ENCODE data around the gene NSMCE4A. TPM values are rescaled to one million over a fixed set of nuclear protein-coding genes. Genes with fewer than 3 reads are reported as not detected.
A peak's percentile ranks its signal among the peaks of the same experiment; 100 is the strongest.
"Not testable (repeated sequence)": the region's sequence is repeated elsewhere in the genome, so short reads cannot be mapped to it uniquely, and the experiment has no call there.

The NSMCE4A gene
- total and polyA plus RNA-seq, 2 experiments from 2014 or later: 25.6 to 29.2 TPM

DNA sequence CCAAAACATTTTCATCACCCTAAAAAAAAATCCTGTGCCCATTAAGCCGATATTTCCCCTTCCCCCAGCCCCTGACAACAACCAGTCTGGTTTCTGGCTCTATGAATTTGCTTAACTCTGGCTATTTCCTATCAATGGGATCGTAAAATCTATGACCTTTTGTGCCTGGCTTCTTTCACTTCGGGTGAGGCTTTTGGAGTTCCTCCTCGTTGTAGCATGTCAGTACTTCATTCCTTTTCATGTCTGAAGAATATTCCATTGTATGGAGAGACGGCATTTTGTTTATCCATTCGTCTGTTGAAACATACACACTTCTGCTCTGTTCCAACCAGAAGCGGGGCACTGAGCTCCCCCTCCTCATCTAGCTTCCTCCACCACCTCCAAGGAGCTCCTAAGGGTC, 43.5 kb upstream of the NSMCE4A start:
- no peaks in the 10 kb centered on the region for H3K79me2 ChIP-seq (ENCODE audit: insufficient read depth)
- whole genome bisulfite sequencing, 2 experiments (ENCODE audit: low coverage in 1 of 2, low lambda C conversion rate in 2 of 2, missing lambda C conversion rate in 2 of 2): 14 to 17% methylated on average over 7 of the region's 7 CpGs
- no peaks in the 10 kb centered on the region for H4K20me1 ChIP-seq (ENCODE audit: insufficient read depth)
- H3K36me3 ChIP-seq (ENCODE audit: low read depth): no peaks in the 10 kb centered on the region
- H3K4me3 ChIP-seq: no peak overlapping the region
- H2AFZ ChIP-seq: peak overlapping the region; percentile 8; the same call in 1 of the 2 replicates
- peaks cover 10% of the 10 kb centered on the region for H3K27me3 ChIP-seq (replicated peaks; ENCODE audit: insufficient read depth)
- H3K4me1 ChIP-seq (ENCODE audit: insufficient read depth): no peaks in the 10 kb centered on the region
- no peaks in the 10 kb centered on the region for H3F3A ChIP-seq (ENCODE audit: insufficient read depth)
- no peaks in the 10 kb centered on the region for H3K9me3 ChIP-seq (ENCODE audit: low read depth)
- no peak for DNase-seq
- no peaks in the 10 kb centered on the region for H3K9me2 ChIP-seq (ENCODE audit: insufficient read depth)
- H3K4me2 ChIP-seq (ENCODE audit: unreplicated experiment): no peak overlapping the region
- TF ChIP-seq EZH2 (IDR thresholded peaks at IDR 0.05; ENCODE audit: insufficient read depth, poor library complexity, severe bottlenecking): no peak
- no peak for TF ChIP-seq EZH2phosphoT487 (IDR thresholded peaks at IDR 0.05; ENCODE audit: insufficient read depth, low read depth)
- in situ Hi-C loops (cut with MboI): no loop called here
- no peak overlapping the region for H3K27ac ChIP-seq
- H3K9ac ChIP-seq: no peak overlapping the region

- H2AFZ ChIP-seq; H3K79me2 ChIP-seq (ENCODE audit: insufficient read depth); H3F3A ChIP-seq (ENCODE audit: insufficient read depth); H3K9me3 ChIP-seq (ENCODE audit: low read depth); H3K4me2 ChIP-seq (ENCODE audit: unreplicated experiment); H3K4me1 ChIP-seq (ENCODE audit: insufficient read depth); H3K9ac ChIP-seq; DNase-seq; H3K4me3 ChIP-seq; H3K36me3 ChIP-seq (ENCODE audit: low read depth); H3K9me2 ChIP-seq (ENCODE audit: insufficient read depth); in situ Hi-C loops (cut with MboI); H3K27ac ChIP-seq; H4K20me1 ChIP-seq (ENCODE audit: insufficient read depth): not testable (repeated sequence)
- H3K27me3 ChIP-seq (replicated peaks; ENCODE audit: insufficient read depth): peaks cover 10% of the 10 kb centered on the region
- 56 to 58% methylated on average over 4 of the region's 4 CpGs for WGBS, 2 experiments (ENCODE audit: low coverage in 1 of 2, low lambda C conversion rate in 2 of 2, missing lambda C conversion rate in 2 of 2)
Observed at GRCh38 chr10:122017926-122018325, 42.9 kb upstream of the NSMCE4A start.

DNA sequence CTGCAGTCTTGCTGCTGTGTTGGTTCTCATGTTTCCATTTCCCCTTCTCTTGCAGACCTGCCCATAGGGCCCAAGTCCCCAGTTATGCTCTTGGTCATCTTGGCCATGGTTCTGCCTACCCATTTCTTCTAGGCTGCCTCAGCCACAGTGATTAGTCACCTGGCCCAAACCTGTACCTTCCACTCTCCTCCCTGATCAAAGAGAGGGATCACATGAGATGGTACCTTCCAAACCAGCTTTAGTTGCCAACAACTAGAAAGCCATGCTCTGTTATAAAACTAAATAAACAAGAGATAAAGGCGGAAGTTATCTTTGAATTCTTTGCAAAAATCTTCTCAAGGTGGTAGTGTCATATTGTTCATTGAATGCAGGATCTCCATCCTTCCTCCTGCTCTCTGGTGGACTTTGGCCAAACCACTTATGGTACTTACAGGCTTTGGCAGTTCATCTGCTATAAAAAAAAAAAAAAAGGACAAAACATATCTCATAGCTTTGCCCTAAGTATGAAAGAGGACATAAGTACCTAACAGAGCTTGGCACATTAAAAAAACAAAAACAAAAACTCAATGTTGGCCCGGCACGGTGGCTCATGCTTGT, 39.7 kb upstream of the NSMCE4A start:
- DNase-seq: no peak
- no peaks in the 10 kb centered on the region for H3K4me1 ChIP-seq (ENCODE audit: insufficient read depth)
- H2AFZ ChIP-seq: no peak overlapping the region
- no peak overlapping the region for H3K4me2 ChIP-seq (ENCODE audit: unreplicated experiment)
- TF ChIP-seq EZH2 (IDR thresholded peaks at IDR 0.05; ENCODE audit: insufficient read depth, poor library complexity, severe bottlenecking) (no peak), EZH2phosphoT487 (IDR thresholded peaks at IDR 0.05; ENCODE audit: insufficient read depth, low read depth) (no peak)
- H3K9ac ChIP-seq: no peak overlapping the region
- H4K20me1 ChIP-seq (ENCODE audit: insufficient read depth): no peaks in the 10 kb centered on the region
- H3K9me3 ChIP-seq (ENCODE audit: low read depth): no peaks in the 10 kb centered on the region
- WGBS, 2 experiments (ENCODE audit: low coverage in 1 of 2, low lambda C conversion rate in 2 of 2, missing lambda C conversion rate in 2 of 2): 74 to 76% methylated on average over 3 of the region's 3 CpGs
- no peaks in the 10 kb centered on the region for H3K79me2 ChIP-seq (ENCODE audit: insufficient read depth)
- in situ Hi-C loops (cut with MboI): no loop called here
- H3F3A ChIP-seq (ENCODE audit: insufficient read depth): no peaks in the 10 kb centered on the region
- no peaks in the 10 kb centered on the region for H3K9me2 ChIP-seq (ENCODE audit: insufficient read depth)
- peaks cover 14% of the 10 kb centered on the region for H3K27me3 ChIP-seq (replicated peaks; ENCODE audit: insufficient read depth)
- no peak overlapping the region for H3K4me3 ChIP-seq
- H3K36me3 ChIP-seq (ENCODE audit: low read depth): no peaks in the 10 kb centered on the region
- H3K27ac ChIP-seq: no peak overlapping the region

GRCh38 chr10:122013311-122013780, 38.3 kb upstream of the NSMCE4A start:
- no peaks in the 10 kb centered on the region for H3F3A ChIP-seq (ENCODE audit: insufficient read depth)
- no peak overlapping the region for H3K4me2 ChIP-seq (ENCODE audit: unreplicated experiment)
- DNase-seq: no peak
- 46 to 65% methylated on average over 8 of the region's 8 CpGs for WGBS, 2 experiments (ENCODE audit: low coverage in 1 of 2, low lambda C conversion rate in 2 of 2, missing lambda C conversion rate in 2 of 2)
- H3K9me3 ChIP-seq (ENCODE audit: low read depth): no peaks in the 10 kb centered on the region
- H3K4me1 ChIP-seq (ENCODE audit: insufficient read depth): no peaks in the 10 kb centered on the region
- no peaks in the 10 kb centered on the region for H3K9me2 ChIP-seq (ENCODE audit: insufficient read depth)
- no peak overlapping the region for H3K9ac ChIP-seq
- H4K20me1 ChIP-seq (ENCODE audit: insufficient read depth): no peaks in the 10 kb centered on the region
- in situ Hi-C loops (cut with MboI): no loop called here
- no peak overlapping the region for H3K27ac ChIP-seq
- no peak for TF ChIP-seq EZH2phosphoT487 (IDR thresholded peaks at IDR 0.05; ENCODE audit: insufficient read depth, low read depth)
- no peak for TF ChIP-seq EZH2 (IDR thresholded peaks at IDR 0.05; ENCODE audit: insufficient read depth, poor library complexity, severe bottlenecking)
- H2AFZ ChIP-seq: no peak overlapping the region
- no peak overlapping the region for H3K4me3 ChIP-seq
- no peaks in the 10 kb centered on the region for H3K79me2 ChIP-seq (ENCODE audit: insufficient read depth)
- peaks cover 4% of the 10 kb centered on the region for H3K27me3 ChIP-seq (replicated peaks; ENCODE audit: insufficient read depth)
- H3K36me3 ChIP-seq (ENCODE audit: low read depth): no peaks in the 10 kb centered on the region

GRCh38 chr10:122012731-122013130, 37.7 kb upstream of the NSMCE4A start:
- Histone ChIP-seq H4K20me1 (ENCODE audit: insufficient read depth) (no peaks in the 10 kb centered on the region), H3K4me3 (no peak overlapping the region), H3K9ac (no peak overlapping the region), H3K27me3 (replicated peaks; ENCODE audit: insufficient read depth) (peaks cover 4% of the 10 kb centered on the region), H3K36me3 (ENCODE audit: low read depth) (no peaks in the 10 kb centered on the region), H2AFZ (no peak overlapping the region), H3F3A (ENCODE audit: insufficient read depth) (no peaks in the 10 kb centered on the region), H3K4me2 (ENCODE audit: unreplicated experiment) (no peak overlapping the region), H3K9me3 (ENCODE audit: low read depth) (no peaks in the 10 kb centered on the region), H3K79me2 (ENCODE audit: insufficient read depth) (no peaks in the 10 kb centered on the region), H3K4me1 (ENCODE audit: insufficient read depth) (no peaks in the 10 kb centered on the region), H3K27ac (no peak overlapping the region), H3K9me2 (ENCODE audit: insufficient read depth) (no peaks in the 10 kb centered on the region)
- 55 to 63% methylated on average over 5 of the region's 5 CpGs for WGBS, 2 experiments (ENCODE audit: low coverage in 1 of 2, low lambda C conversion rate in 2 of 2, missing lambda C conversion rate in 2 of 2)
- in situ Hi-C loops (cut with MboI): no loop called here
- DNase-seq: no peak
- TF ChIP-seq EZH2 (IDR thresholded peaks at IDR 0.05; ENCODE audit: insufficient read depth, poor library complexity, severe bottlenecking): no peak
- no peak for TF ChIP-seq EZH2phosphoT487 (IDR thresholded peaks at IDR 0.05; ENCODE audit: insufficient read depth, low read depth)
